ENCODE results near the gene RELT. TPM values are rescaled to one million over a fixed set of nuclear protein-coding genes. Genes with fewer than 3 reads are reported as not detected.
A peak's percentile ranks its signal among the peaks of the same experiment; 100 is the strongest.

The RELT gene
- total and polyA plus RNA-seq, 2 of the 13 experiments (the other 11 are each of a cell fraction or from before 2014, with no cell fraction given), result 2.5 to 4.7 TPM

GRCh38 chr11:73334384-73335203 lies 41.6 kb upstream of the RELT start (continued):
- no peak for TF ChIP-seq NFIB (CRISPR knock-in tag; IDR thresholded peaks at IDR 0.05; ENCODE audit: borderline replicate concordance)
- TF ChIP-seq, protein P1, sequence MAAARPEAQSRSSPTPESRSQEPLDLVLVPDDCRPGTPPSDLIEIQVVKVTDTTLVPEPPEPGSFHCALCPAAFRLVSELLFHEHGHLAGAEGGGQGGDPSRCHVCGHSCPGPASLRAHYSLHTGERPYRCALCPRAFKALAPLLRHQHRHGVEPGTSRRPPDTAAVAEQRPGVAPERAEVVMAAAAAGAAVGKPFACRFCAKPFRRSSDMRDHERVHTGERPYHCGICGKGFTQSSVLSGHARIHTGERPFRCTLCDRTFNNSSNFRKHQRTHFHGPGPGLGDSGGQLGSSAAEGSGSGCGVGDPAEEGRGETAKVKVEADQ (CRISPR knock-in tag; IDR thresholded peaks at IDR 0.05; ENCODE audit: borderline replicate concordance), result no peak
- no peak for TF ChIP-seq TEF (CRISPR knock-in tag; IDR thresholded peaks at IDR 0.05)
- peak; percentile 18; the same call in 1 of the 2 replicates for TF ChIP-seq KDM2A (CRISPR knock-in tag; IDR thresholded peaks at IDR 0.05; ENCODE audit: borderline replicate concordance, low read depth)
- TF ChIP-seq, protein P2, sequence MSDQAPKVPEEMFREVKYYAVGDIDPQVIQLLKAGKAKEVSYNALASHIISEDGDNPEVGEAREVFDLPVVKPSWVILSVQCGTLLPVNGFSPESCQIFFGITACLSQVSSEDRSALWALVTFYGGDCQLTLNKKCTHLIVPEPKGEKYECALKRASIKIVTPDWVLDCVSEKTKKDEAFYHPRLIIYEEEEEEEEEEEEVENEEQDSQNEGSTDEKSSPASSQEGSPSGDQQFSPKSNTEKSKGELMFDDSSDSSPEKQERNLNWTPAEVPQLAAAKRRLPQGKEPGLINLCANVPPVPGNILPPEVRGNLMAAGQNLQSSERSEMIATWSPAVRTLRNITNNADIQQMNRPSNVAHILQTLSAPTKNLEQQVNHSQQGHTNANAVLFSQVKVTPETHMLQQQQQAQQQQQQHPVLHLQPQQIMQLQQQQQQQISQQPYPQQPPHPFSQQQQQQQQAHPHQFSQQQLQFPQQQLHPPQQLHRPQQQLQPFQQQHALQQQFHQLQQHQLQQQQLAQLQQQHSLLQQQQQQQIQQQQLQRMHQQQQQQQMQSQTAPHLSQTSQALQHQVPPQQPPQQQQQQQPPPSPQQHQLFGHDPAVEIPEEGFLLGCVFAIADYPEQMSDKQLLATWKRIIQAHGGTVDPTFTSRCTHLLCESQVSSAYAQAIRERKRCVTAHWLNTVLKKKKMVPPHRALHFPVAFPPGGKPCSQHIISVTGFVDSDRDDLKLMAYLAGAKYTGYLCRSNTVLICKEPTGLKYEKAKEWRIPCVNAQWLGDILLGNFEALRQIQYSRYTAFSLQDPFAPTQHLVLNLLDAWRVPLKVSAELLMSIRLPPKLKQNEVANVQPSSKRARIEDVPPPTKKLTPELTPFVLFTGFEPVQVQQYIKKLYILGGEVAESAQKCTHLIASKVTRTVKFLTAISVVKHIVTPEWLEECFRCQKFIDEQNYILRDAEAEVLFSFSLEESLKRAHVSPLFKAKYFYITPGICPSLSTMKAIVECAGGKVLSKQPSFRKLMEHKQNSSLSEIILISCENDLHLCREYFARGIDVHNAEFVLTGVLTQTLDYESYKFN (CRISPR knock-in tag; conservative IDR thresholded peaks at IDR 0.05), result no peak
- TF ChIP-seq ZNF260 (CRISPR knock-in tag; IDR thresholded peaks at IDR 0.05; ENCODE audit: borderline replicate concordance, low read depth), result no peak
- no peak for TF ChIP-seq FOSL1 (CRISPR knock-in tag; IDR thresholded peaks at IDR 0.05; ENCODE audit: borderline replicate concordance)
- TF ChIP-seq ZNF550 (CRISPR knock-in tag; IDR thresholded peaks at IDR 0.05; ENCODE audit: borderline replicate concordance), result no peak
- TF ChIP-seq ZNF75D (CRISPR knock-in tag; IDR thresholded peaks at IDR 0.05; ENCODE audit: borderline replicate concordance), result no peak
- TF ChIP-seq, protein P3, sequence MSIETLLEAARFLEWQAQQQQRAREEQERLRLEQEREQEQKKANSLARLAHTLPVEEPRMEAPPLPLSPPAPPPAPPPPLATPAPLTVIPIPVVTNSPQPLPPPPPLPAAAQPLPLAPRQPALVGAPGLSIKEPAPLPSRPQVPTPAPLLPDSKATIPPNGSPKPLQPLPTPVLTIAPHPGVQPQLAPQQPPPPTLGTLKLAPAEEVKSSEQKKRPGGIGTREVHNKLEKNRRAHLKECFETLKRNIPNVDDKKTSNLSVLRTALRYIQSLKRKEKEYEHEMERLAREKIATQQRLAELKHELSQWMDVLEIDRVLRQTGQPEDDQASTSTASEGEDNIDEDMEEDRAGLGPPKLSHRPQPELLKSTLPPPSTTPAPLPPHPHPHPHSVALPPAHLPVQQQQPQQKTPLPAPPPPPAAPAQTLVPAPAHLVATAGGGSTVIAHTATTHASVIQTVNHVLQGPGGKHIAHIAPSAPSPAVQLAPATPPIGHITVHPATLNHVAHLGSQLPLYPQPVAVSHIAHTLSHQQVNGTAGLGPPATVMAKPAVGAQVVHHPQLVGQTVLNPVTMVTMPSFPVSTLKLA (IDR thresholded peaks at IDR 0.05), result no peak
- TF ChIP-seq SMYD3 (CRISPR knock-in tag; IDR thresholded peaks at IDR 0.05), result no peak
- 0 out of 2 replicates have a peak, but pooled peaks have one; percentile 20 for TF ChIP-seq HDAC1 (CRISPR knock-in tag; IDR thresholded peaks at IDR 0.05)
- TF ChIP-seq ZNF468 (CRISPR knock-in tag; IDR thresholded peaks at IDR 0.05), result no peak
- no peak for TF ChIP-seq KDM5B (CRISPR knock-in tag; IDR thresholded peaks at IDR 0.05; ENCODE audit: borderline replicate concordance)
- no peak for TF ChIP-seq MTA1 (CRISPR knock-in tag; IDR thresholded peaks at IDR 0.05; ENCODE audit: borderline replicate concordance)
- TF ChIP-seq MYNN (CRISPR knock-in tag; IDR thresholded peaks at IDR 0.05; ENCODE audit: low read depth), result no peak
- TF ChIP-seq ZFP90 (CRISPR knock-in tag; IDR thresholded peaks at IDR 0.05; ENCODE audit: borderline replicate concordance), result peak; percentile 31; the same call in 1 of the 2 replicates
- peak; percentile 92 for TF ChIP-seq FOSL2 (CRISPR knock-in tag; IDR thresholded peaks at IDR 0.05)
- TF ChIP-seq, protein P4, sequence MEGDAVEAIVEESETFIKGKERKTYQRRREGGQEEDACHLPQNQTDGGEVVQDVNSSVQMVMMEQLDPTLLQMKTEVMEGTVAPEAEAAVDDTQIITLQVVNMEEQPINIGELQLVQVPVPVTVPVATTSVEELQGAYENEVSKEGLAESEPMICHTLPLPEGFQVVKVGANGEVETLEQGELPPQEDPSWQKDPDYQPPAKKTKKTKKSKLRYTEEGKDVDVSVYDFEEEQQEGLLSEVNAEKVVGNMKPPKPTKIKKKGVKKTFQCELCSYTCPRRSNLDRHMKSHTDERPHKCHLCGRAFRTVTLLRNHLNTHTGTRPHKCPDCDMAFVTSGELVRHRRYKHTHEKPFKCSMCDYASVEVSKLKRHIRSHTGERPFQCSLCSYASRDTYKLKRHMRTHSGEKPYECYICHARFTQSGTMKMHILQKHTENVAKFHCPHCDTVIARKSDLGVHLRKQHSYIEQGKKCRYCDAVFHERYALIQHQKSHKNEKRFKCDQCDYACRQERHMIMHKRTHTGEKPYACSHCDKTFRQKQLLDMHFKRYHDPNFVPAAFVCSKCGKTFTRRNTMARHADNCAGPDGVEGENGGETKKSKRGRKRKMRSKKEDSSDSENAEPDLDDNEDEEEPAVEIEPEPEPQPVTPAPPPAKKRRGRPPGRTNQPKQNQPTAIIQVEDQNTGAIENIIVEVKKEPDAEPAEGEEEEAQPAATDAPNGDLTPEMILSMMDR (CRISPR knock-in tag; IDR thresholded peaks at IDR 0.05), result peak; percentile 65
